HepG2 (cell line): Measurements from ENCODE around the gene CDH23.

Source experiments
- CBX2 ChIP-seq, 2 experiments: fragments of 200-600 bp in 1 of 2; sonication (generic); formaldehyde crosslinking in 1 of 2; IDR thresholded peaks; 2 replicates each; pipeline versions ENCODE4 v1.7.0 to v1.8.1; 2018 to 2022; ENCODE audit warnings: low read depth in 2 of 2, low read length in 1 of 2, mild to moderate bottlenecking in 1 of 2, missing genetic modification reagents in 1 of 2
- CTCF ChIP-seq: sonication (generic); formaldehyde crosslinking; IDR thresholded peaks from 2 replicates; pipeline ENCODE4 v1.5.0; 2020; ENCODE audit warnings: mild to moderate bottlenecking, missing genetic modification reagents, moderate library complexity
- GATAD2A ChIP-seq: IDR thresholded peaks from 2 replicates; pipeline ENCODE4 v1.6.1; 2016
- HNRNPH1 ChIP-seq: fragments of 200-400 bp; formaldehyde crosslinking; optimal IDR thresholded peaks from 2 replicates; pipeline ENCODE3; 2017; ENCODE audit warnings: mild to moderate bottlenecking, low read depth, low read length
- NFE2L1 ChIP-seq: sonication (generic); formaldehyde crosslinking; IDR thresholded peaks from 2 replicates; pipeline ENCODE4 v1.4.0; 2020; ENCODE audit warnings: missing genetic modification reagents, mild to moderate bottlenecking, borderline replicate concordance
- POLR2AphosphoS2 ChIP-seq: IDR thresholded peaks from 2 replicates; pipeline ENCODE4 v1.6.1; 2011; ENCODE audit warnings: low read depth, low read length, improper control_type of control experiment
- RBM39 ChIP-seq: fragments of 200-400 bp; formaldehyde crosslinking; IDR thresholded peaks from one replicate; pipeline ENCODE4 v1.6.1; 2018; ENCODE audit warnings: antibody characterized with exemption, mild to moderate bottlenecking, low read depth, low read length; ENCODE audit not compliant: poor library complexity, severe bottlenecking
- STAT6 ChIP-seq: sonication (generic); formaldehyde crosslinking; IDR thresholded peaks from 2 replicates; pipeline ENCODE4 v1.4.0; 2020; ENCODE audit warnings: missing genetic modification reagents, mild to moderate bottlenecking, borderline replicate concordance
- TAF1 ChIP-seq: sonication (generic); formaldehyde crosslinking; IDR thresholded peaks from 2 replicates; pipeline ENCODE4 v1.4.0; 2020; ENCODE audit warnings: missing genetic modification reagents
- ZNF430 ChIP-seq: sonication (generic); formaldehyde crosslinking; IDR thresholded peaks from 2 replicates; pipeline ENCODE4 v1.9.0; 2021; ENCODE audit warnings: mild to moderate bottlenecking, missing genetic modification reagents
- ZNF598 ChIP-seq: sonication (generic); formaldehyde crosslinking; IDR thresholded peaks from 2 replicates; pipeline ENCODE4 v1.5.1; 2020; ENCODE audit warnings: mild to moderate bottlenecking, missing genetic modification reagents, borderline replicate concordance
- ZNF629 ChIP-seq: sonication (generic); formaldehyde crosslinking; conservative IDR thresholded peaks from 2 replicates; pipeline ENCODE4 v1.5.0; 2020; ENCODE audit warnings: missing genetic modification reagents

DNA sequence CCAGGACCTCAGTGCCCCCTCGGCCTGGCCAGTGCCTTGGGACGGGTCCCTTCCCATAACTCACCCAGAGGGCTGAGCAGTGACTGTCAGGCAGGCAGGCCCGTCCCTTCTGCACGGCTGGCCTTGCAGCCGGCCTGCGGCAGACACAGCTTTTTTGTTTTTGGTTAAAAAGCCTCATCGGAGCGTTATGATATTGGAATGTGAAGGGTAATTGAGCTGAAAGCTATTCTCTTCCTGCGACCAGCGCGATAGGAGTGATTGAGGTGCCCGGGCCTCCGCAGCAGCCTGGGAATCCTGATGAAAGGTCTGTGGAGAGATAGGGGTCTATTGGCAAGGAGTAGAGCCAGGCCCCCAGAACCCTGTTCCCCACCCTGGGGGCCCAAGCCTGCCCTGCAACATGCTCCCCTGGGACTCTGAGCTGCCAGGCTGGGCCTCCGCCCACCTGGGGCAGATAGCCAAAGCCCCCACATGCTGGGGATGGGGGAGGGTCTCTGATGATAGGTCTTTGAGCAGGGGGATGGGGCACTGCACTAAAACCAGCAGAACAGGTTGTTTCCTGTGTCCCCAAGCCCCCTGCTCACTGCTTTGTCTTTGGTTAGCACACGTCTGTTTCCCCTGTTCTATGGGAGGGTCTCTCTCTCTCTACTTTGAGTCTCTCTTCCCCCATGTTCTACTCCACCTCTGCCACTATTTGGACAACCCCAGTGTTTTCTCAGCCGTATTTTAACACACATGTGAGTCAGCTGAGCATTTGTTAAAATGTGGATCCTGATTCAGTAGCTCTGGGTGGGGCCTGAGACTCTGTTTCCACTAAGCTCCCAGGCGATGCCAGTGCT lies 131.9 kb downstream of the CDH23 start:
- TF ChIP-seq CTCF (CRISPR knock-in tag) (no peak), POLR2AphosphoS2 (no peak), STAT6 (CRISPR knock-in tag) (no peak), ZNF629 (CRISPR knock-in tag) (no peak), HNRNPH1 (no peak), ZNF430 (CRISPR knock-in tag) (no peak), GATAD2A (CRISPR knock-in tag) (no peak), RBM39 (no peak), ZNF598 (CRISPR knock-in tag) (no peak), TAF1 (no peak), CBX2 (IDR thresholded peaks at IDR 0.05; ENCODE audit: low read depth, low read length) (no peak), CBX2 (CRISPR knock-in tag; IDR thresholded peaks at IDR 0.05; ENCODE audit: low read depth) (no peak), NFE2L1 (CRISPR knock-in tag) (no peak)
